HG02885 (cell line): ENCODE results near the gene LY6G6C.
"Not testable (repeated sequence)": the region's sequence is repeated elsewhere in the genome, so short reads cannot be mapped to it uniquely, and the experiment has no call there.

Experiments used
- ATAC-seq: cut with Tn5 transposase; IDR thresholded peaks from one replicate; pipeline ENCODE4 v1.9.1; 2021; ENCODE audit warnings: mild to moderate bottlenecking; ENCODE audit not compliant: unreplicated experiment, poor library complexity

The LY6G6C gene

GRCh38 chr6:31709157-31709556 is 12.4 kb downstream of the LY6G6C start:
- ATAC-seq, result not testable (repeated sequence)

- ATAC-seq, result no peak
These were observed 13.3 kb downstream of the LY6G6C start for GRCh38 chr6:31708224-31708623.

GRCh38 chr6:31707701-31708100 is 13.8 kb downstream of the LY6G6C start:
- ATAC-seq, result no peak

GRCh38 chr6:31706599-31706998 is 14.9 kb downstream of the LY6G6C start, which contains the start of gene LY6G6F:
Gene LY6G6F (plus strand): TSS chr6:31706866. CDS start chr6:31706907, 41 bp downstream.
- ATAC-seq, result no peak

GRCh38 chr6:31705931-31706330 is 15.6 kb downstream of the LY6G6C start:
- no peak for ATAC-seq

GRCh38 chr6:31702819-31703716 is 18.5 kb downstream of the LY6G6C start, which contains the start of gene ABHD16A:
Gene ABHD16A (minus strand): TSS chr6:31703324. CDS start chr6:31703281, 43 bp downstream.
- peak; percentile 93 for ATAC-seq

GRCh38 chr6:31702405-31702818 is 19.1 kb downstream of the LY6G6C start:
- ATAC-seq, result no peak

- no peak for ATAC-seq
These were observed 19.7 kb downstream of the LY6G6C start for GRCh38 chr6:31701666-31702404.

GRCh38 chr6:31700740-31701401 is 20.7 kb downstream of the LY6G6C start:
- ATAC-seq, result no peak

GRCh38 chr6:31697555-31697954 is 24.0 kb downstream of the LY6G6C start:
- ATAC-seq, result no peak

- no peak for ATAC-seq
These were observed 28.0 kb downstream of the LY6G6C start for GRCh38 chr6:31693535-31693934.

GRCh38 chr6:31692886-31693285 is 28.7 kb downstream of the LY6G6C start:
- no peak for ATAC-seq

GRCh38 chr6:31692353-31692752 is 29.2 kb downstream of the LY6G6C start:
- no peak for ATAC-seq

- no peak for ATAC-seq
These were observed 29.9 kb downstream of the LY6G6C start for GRCh38 chr6:31691564-31692108.

GRCh38 chr6:31691078-31691463 is 30.5 kb downstream of the LY6G6C start:
- ATAC-seq, result no peak

GRCh38 chr6:31690231-31691077 is 31.1 kb downstream of the LY6G6C start:
- ATAC-seq, result no peak

- ATAC-seq, result no peak
These were observed 32.1 kb downstream of the LY6G6C start for GRCh38 chr6:31689249-31690110.

- ATAC-seq, result no peak
These were observed 33.5 kb downstream of the LY6G6C start for GRCh38 chr6:31687860-31688693.
